GM23338 (cell line): Measurements from ENCODE around the gene CCR5. TPM values are rescaled to one million over a fixed set of nuclear protein-coding genes. Genes with fewer than 3 reads are reported as not detected.

Experiments used
- ATAC-seq: fragments of 200-7000 bp; cut with Tn5 transposase; 3 replicates; pipeline ENCODE4 v1.9.1; 2020
- DNase-seq: peaks from one replicate; pipeline ENCODE4 v3.0.0-alpha.2; 2015; ENCODE audit warnings: low spot score
- H2AFZ ChIP-seq: fragments of 200-600 bp; sonication (generic); 2 replicates; pipeline ENCODE4 v1.8.0; 2016; ENCODE audit warnings: antibody characterized with exemption, mild to moderate bottlenecking, moderate library complexity
- H3F3A ChIP-seq: fragments of 200-600 bp; sonication (generic); replicated peaks from 2 replicates; pipeline ENCODE4 v1.8.0; 2017; ENCODE audit warnings: antibody characterized with exemption, mixed run types, low read depth
- H3K27ac ChIP-seq: fragments of 200-600 bp; sonication (generic); 2 replicates; pipeline ENCODE4 v1.6.1; 2016; ENCODE audit warnings: low read depth
- H3K27me3 ChIP-seq: fragments of 200-600 bp; sonication (generic); 2 replicates; pipeline ENCODE4 v1.8.0; 2016; ENCODE audit warnings: mild to moderate bottlenecking, mixed run types, moderate library complexity; ENCODE audit not compliant: insufficient read depth
- H3K36me3 ChIP-seq: fragments of 200-600 bp; sonication (generic); 2 replicates; pipeline ENCODE4 v1.8.0; 2016; ENCODE audit warnings: mild to moderate bottlenecking; ENCODE audit not compliant: insufficient read depth
- H3K4me1 ChIP-seq: fragments of 200-600 bp; sonication (generic); 2 replicates; pipeline ENCODE4 v1.8.0; 2016; ENCODE audit warnings: mild to moderate bottlenecking, moderate library complexity; ENCODE audit not compliant: insufficient read depth
- H3K4me2 ChIP-seq: fragments of 200-600 bp; sonication (generic); 2 replicates; pipeline ENCODE4 v1.7.1; 2017; ENCODE audit warnings: mixed run types
- H3K4me3 ChIP-seq: fragments of 200-600 bp; sonication (generic); 2 replicates; pipeline ENCODE4 v1.6.1; 2016; ENCODE audit warnings: mixed run types
- H3K79me2 ChIP-seq: fragments of 200-600 bp; sonication (generic); replicated peaks from 2 replicates; pipeline ENCODE4 v1.8.0; 2017; ENCODE audit warnings: mild to moderate bottlenecking; ENCODE audit not compliant: insufficient read depth
- H3K9me2 ChIP-seq: fragments of 200-600 bp; sonication (generic); 2 replicates; pipeline ENCODE4 v1.8.0; 2017; ENCODE audit not compliant: insufficient read depth
- H4K20me1 ChIP-seq: fragments of 200-600 bp; sonication (generic); replicated peaks from 2 replicates; pipeline ENCODE4 v1.8.0; 2017; ENCODE audit warnings: mild to moderate bottlenecking; ENCODE audit not compliant: insufficient read depth
- H3K27ac Mint-ChIP-seq: 2 replicates; pipeline ENCODE4 v1.8.0; 2020; ENCODE audit warnings: inconsistent platforms, mild to moderate bottlenecking, moderate library complexity, mixed read lengths
- H3K27me3 Mint-ChIP-seq: 3 replicates; pipeline ENCODE4 v1.8.0; 2022; ENCODE audit warnings: low read depth, mild to moderate bottlenecking, moderate library complexity, mixed read lengths, inconsistent platforms; ENCODE audit not compliant: insufficient read depth, poor library complexity
- H3K36me3 Mint-ChIP-seq: 3 replicates; pipeline ENCODE4 v1.8.0; 2021; ENCODE audit warnings: low read depth, mild to moderate bottlenecking, inconsistent platforms, moderate library complexity, mixed read lengths
- H3K4me1 Mint-ChIP-seq: 3 replicates; pipeline ENCODE4 v1.8.0; 2020; ENCODE audit warnings: mild to moderate bottlenecking, inconsistent platforms, mixed read lengths
- H3K4me3 Mint-ChIP-seq: 3 replicates; pipeline ENCODE4 v1.8.0; 2021; ENCODE audit warnings: moderate library complexity, mild to moderate bottlenecking, inconsistent platforms, mixed read lengths
- H3K9me3 Mint-ChIP-seq: 3 replicates; pipeline ENCODE4 v1.8.0; 2020; ENCODE audit warnings: moderate library complexity, mild to moderate bottlenecking, inconsistent platforms, mixed read lengths
- CREB1 ChIP-seq: fragments of 250-450 bp; sonication (Bioruptor Pico); IDR thresholded peaks from 2 replicates; pipeline ENCODE4 v1.5.0; 2020; ENCODE audit warnings: low read depth, mild to moderate bottlenecking, moderate library complexity
- EZH2 ChIP-seq: fragments of 200-600 bp; sonication (generic); IDR thresholded peaks from one replicate; pipeline ENCODE4 v1.8.0; 2017; ENCODE audit warnings: antibody characterized with exemption, mild to moderate bottlenecking, low read depth; ENCODE audit not compliant: unreplicated experiment
- EZH2phosphoT487 ChIP-seq: fragments of 200-600 bp; sonication (generic); IDR thresholded peaks from one replicate; pipeline ENCODE4 v1.8.1; 2018; ENCODE audit warnings: antibody characterized with exemption; ENCODE audit not compliant: unreplicated experiment
- JUNB ChIP-seq: IDR thresholded peaks from one replicate; pipeline ENCODE4 v1.6.1; 2016; ENCODE audit warnings: antibody characterized with exemption; ENCODE audit not compliant: unreplicated experiment
- NANOG ChIP-seq: IDR thresholded peaks from 2 replicates; pipeline ENCODE4 v1.6.1; 2016; ENCODE audit warnings: antibody characterized with exemption, borderline replicate concordance
- POLR2AphosphoS5 ChIP-seq: IDR thresholded peaks from 2 replicates; pipeline ENCODE4 v1.6.1; 2016; ENCODE audit warnings: antibody characterized with exemption, low read depth
- STAT1 ChIP-seq: IDR thresholded peaks from one replicate; pipeline ENCODE4 v1.6.1; 2016; ENCODE audit warnings: antibody characterized with exemption; ENCODE audit not compliant: unreplicated experiment
- ZNF114 ChIP-seq: fragments of 250-450 bp; sonication (Bioruptor Pico); IDR thresholded peaks from 2 replicates; pipeline ENCODE4 v1.5.0; 2020; ENCODE audit warnings: mild to moderate bottlenecking, moderate library complexity
- ZNF331 ChIP-seq: fragments of 250-450 bp; sonication (Bioruptor Pico); IDR thresholded peaks from 2 replicates; pipeline ENCODE4 v1.5.0; 2020; ENCODE audit warnings: low read depth, mild to moderate bottlenecking, moderate library complexity
- polyA plus RNA-seq: library from polyadenylated mRNA; unstranded; fragments of >200 nt; fragmentation: Nextera tagmentation; extraction: Ambion mirVana; gene quantifications from 2 replicates; pipeline ENCODE4 v1.2.1, GENCODE V29; 2016
- total RNA-seq: library from RNA; depleted of rRNA; stranded (reverse); fragments of >200 nt; shearing (Covaris generic); gene quantifications from 2 replicates; pipeline ENCODE4 v1.2.3, GENCODE V29; 2014
- TF ChIP-seq, protein P1 (sequence below): fragments of 250-450 bp; sonication (Bioruptor Pico); IDR thresholded peaks from 2 replicates; pipeline ENCODE4 v1.5.0; 2020; ENCODE audit warnings: mild to moderate bottlenecking, moderate library complexity
- TF ChIP-seq, protein P2 (sequence below), 2 experiments: fragments of 200-600 bp in 1 of 2; sonication (generic) in 1 of 2; conservative IDR thresholded peaks; 2 replicates each; pipeline versions ENCODE4 v1.5.1 to v1.6.1; 2016 to 2017; ENCODE audit warnings: antibody characterized with exemption in 2 of 2, low read depth in 2 of 2, mild to moderate bottlenecking in 2 of 2, moderate library complexity in 1 of 2
- TF ChIP-seq, protein P3 (sequence below): IDR thresholded peaks from 2 replicates; pipeline ENCODE4 v1.6.1; 2016; ENCODE audit warnings: antibody characterized with exemption
- TF ChIP-seq, protein P4 (sequence below): IDR thresholded peaks from one replicate; pipeline ENCODE4 v1.6.1; 2018; ENCODE audit warnings: antibody characterized with exemption; ENCODE audit not compliant: unreplicated experiment

Gene CCR5
- total and polyA plus RNA-seq, 2 experiments from 2014 or later = not detected

DNA sequence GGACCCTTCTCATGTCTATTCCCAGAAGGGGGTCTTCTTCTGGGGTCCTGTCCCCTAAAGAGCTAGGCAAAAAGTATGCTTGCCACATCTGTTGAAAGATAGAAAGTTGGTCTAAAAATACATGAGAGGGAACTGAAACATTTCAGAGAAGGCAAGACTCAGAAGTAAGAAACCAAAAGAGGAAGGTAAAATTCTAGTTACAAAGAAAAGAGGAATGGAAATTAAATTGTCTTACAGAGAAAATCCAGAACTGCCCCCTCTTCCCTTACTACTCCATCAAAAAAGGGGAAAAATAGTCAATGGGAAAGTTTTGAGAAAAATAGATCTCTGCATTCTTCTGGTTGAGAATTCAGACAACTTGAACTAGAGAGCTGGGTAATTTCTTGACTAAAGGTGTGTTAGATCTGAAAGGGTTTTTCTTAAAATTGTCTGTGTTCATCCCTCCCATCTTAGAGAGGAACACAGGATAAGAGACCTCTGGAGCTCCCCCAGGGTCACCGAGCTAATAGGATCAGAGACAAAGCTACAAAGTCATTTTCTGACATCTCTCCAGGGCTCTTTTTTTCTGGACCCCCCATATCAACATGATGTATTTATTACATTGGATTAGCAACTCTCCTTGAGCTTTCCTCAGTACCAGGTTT is 49.2 kb upstream of the CCR5 start:
- Histone ChIP-seq H3K9me2 (peaks cover 16% of the 10 kb centered on the region; the same call in 1 of the 2 replicates), H3K27me3 (no peaks in the 10 kb centered on the region), H2AFZ (no peak overlapping the region), H3K4me2 (no peak overlapping the region), H4K20me1 (no peaks in the 10 kb centered on the region), H3K79me2 (no peaks in the 10 kb centered on the region), H3K27ac (no peak overlapping the region), H3K4me3 (no peak overlapping the region), H3F3A (no peaks in the 10 kb centered on the region), H3K36me3 (no peaks in the 10 kb centered on the region), H3K4me1 (no peaks in the 10 kb centered on the region)
- Mint-ChIP-seq H3K4me3 (no peak overlapping the region), H3K27ac (no peak overlapping the region), H3K36me3 (no peaks in the 10 kb centered on the region), H3K4me1 (no peaks in the 10 kb centered on the region), H3K9me3 (peaks cover 13% of the 10 kb centered on the region), H3K27me3 (no peaks in the 10 kb centered on the region)
- ATAC-seq = no peak
- TF ChIP-seq ZNF331 (CRISPR knock-in tag) = no peak
- no peak for TF ChIP-seq ZNF114 (CRISPR knock-in tag)
- TF ChIP-seq EZH2 = no peak
- TF ChIP-seq, protein P1, sequence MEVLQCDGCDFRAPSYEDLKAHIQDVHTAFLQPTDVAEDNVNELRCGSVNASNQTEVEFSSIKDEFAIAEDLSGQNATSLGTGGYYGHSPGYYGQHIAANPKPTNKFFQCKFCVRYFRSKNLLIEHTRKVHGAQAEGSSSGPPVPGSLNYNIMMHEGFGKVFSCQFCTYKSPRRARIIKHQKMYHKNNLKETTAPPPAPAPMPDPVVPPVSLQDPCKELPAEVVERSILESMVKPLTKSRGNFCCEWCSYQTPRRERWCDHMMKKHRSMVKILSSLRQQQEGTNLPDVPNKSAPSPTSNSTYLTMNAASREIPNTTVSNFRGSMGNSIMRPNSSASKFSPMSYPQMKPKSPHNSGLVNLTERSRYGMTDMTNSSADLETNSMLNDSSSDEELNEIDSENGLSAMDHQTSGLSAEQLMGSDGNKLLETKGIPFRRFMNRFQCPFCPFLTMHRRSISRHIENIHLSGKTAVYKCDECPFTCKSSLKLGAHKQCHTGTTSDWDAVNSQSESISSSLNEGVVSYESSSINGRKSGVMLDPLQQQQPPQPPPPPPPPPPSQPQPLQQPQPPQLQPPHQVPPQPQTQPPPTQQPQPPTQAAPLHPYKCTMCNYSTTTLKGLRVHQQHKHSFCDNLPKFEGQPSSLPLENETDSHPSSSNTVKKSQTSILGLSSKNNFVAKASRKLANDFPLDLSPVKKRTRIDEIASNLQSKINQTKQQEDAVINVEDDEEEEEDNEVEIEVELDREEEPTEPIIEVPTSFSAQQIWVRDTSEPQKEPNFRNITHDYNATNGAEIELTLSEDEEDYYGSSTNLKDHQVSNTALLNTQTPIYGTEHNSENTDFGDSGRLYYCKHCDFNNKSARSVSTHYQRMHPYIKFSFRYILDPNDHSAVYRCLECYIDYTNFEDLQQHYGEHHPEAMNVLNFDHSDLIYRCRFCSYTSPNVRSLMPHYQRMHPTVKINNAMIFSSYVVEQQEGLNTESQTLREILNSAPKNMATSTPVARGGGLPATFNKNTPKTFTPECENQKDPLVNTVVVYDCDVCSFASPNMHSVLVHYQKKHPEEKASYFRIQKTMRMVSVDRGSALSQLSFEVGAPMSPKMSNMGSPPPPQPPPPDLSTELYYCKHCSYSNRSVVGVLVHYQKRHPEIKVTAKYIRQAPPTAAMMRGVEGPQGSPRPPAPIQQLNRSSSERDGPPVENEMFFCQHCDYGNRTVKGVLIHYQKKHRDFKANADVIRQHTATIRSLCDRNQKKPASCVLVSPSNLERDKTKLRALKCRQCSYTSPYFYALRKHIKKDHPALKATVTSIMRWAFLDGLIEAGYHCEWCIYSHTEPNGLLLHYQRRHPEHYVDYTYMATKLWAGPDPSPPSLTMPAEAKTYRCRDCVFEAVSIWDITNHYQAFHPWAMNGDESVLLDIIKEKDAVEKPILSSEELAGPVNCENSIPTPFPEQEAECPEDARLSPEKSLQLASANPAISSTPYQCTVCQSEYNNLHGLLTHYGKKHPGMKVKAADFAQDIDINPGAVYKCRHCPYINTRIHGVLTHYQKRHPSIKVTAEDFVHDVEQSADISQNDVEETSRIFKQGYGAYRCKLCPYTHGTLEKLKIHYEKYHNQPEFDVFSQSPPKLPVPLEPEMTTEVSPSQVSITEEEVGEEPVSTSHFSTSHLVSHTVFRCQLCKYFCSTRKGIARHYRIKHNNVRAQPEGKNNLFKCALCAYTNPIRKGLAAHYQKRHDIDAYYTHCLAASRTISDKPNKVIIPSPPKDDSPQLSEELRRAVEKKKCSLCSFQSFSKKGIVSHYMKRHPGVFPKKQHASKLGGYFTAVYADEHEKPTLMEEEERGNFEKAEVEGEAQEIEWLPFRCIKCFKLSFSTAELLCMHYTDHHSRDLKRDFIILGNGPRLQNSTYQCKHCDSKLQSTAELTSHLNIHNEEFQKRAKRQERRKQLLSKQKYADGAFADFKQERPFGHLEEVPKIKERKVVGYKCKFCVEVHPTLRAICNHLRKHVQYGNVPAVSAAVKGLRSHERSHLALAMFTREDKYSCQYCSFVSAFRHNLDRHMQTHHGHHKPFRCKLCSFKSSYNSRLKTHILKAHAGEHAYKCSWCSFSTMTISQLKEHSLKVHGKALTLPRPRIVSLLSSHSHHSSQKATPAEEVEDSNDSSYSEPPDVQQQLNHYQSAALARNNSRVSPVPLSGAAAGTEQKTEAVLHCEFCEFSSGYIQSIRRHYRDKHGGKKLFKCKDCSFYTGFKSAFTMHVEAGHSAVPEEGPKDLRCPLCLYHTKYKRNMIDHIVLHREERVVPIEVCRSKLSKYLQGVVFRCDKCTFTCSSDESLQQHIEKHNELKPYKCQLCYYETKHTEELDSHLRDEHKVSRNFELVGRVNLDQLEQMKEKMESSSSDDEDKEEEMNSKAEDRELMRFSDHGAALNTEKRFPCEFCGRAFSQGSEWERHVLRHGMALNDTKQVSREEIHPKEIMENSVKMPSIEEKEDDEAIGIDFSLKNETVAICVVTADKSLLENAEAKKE (CRISPR knock-in tag) = no peak
- no peak for TF ChIP-seq POLR2AphosphoS5
- no peak for TF ChIP-seq EZH2phosphoT487
- TF ChIP-seq, protein P2, sequence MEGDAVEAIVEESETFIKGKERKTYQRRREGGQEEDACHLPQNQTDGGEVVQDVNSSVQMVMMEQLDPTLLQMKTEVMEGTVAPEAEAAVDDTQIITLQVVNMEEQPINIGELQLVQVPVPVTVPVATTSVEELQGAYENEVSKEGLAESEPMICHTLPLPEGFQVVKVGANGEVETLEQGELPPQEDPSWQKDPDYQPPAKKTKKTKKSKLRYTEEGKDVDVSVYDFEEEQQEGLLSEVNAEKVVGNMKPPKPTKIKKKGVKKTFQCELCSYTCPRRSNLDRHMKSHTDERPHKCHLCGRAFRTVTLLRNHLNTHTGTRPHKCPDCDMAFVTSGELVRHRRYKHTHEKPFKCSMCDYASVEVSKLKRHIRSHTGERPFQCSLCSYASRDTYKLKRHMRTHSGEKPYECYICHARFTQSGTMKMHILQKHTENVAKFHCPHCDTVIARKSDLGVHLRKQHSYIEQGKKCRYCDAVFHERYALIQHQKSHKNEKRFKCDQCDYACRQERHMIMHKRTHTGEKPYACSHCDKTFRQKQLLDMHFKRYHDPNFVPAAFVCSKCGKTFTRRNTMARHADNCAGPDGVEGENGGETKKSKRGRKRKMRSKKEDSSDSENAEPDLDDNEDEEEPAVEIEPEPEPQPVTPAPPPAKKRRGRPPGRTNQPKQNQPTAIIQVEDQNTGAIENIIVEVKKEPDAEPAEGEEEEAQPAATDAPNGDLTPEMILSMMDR (conservative IDR thresholded peaks at IDR 0.05; ENCODE audit: low read depth in 2 of 2) = no peak
- no peak for TF ChIP-seq NANOG
- no peak for TF ChIP-seq CREB1
- TF ChIP-seq, protein P3, sequence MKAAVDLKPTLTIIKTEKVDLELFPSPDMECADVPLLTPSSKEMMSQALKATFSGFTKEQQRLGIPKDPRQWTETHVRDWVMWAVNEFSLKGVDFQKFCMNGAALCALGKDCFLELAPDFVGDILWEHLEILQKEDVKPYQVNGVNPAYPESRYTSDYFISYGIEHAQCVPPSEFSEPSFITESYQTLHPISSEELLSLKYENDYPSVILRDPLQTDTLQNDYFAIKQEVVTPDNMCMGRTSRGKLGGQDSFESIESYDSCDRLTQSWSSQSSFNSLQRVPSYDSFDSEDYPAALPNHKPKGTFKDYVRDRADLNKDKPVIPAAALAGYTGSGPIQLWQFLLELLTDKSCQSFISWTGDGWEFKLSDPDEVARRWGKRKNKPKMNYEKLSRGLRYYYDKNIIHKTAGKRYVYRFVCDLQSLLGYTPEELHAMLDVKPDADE = no peak
- no peak for TF ChIP-seq STAT1
- TF ChIP-seq, protein P4, sequence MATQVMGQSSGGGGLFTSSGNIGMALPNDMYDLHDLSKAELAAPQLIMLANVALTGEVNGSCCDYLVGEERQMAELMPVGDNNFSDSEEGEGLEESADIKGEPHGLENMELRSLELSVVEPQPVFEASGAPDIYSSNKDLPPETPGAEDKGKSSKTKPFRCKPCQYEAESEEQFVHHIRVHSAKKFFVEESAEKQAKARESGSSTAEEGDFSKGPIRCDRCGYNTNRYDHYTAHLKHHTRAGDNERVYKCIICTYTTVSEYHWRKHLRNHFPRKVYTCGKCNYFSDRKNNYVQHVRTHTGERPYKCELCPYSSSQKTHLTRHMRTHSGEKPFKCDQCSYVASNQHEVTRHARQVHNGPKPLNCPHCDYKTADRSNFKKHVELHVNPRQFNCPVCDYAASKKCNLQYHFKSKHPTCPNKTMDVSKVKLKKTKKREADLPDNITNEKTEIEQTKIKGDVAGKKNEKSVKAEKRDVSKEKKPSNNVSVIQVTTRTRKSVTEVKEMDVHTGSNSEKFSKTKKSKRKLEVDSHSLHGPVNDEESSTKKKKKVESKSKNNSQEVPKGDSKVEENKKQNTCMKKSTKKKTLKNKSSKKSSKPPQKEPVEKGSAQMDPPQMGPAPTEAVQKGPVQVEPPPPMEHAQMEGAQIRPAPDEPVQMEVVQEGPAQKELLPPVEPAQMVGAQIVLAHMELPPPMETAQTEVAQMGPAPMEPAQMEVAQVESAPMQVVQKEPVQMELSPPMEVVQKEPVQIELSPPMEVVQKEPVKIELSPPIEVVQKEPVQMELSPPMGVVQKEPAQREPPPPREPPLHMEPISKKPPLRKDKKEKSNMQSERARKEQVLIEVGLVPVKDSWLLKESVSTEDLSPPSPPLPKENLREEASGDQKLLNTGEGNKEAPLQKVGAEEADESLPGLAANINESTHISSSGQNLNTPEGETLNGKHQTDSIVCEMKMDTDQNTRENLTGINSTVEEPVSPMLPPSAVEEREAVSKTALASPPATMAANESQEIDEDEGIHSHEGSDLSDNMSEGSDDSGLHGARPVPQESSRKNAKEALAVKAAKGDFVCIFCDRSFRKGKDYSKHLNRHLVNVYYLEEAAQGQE = no peak
- TF ChIP-seq JUNB = no peak
- no peak for DNase-seq
